Ovary (tissue), 3 donors: ENCODE results near the gene CD9.

Source experiments
- CTCF ChIP-seq, 3 donors: fragments of 450-650 bp in 2 of 3; fragments of 200-600 bp in 1 of 3; IDR thresholded peaks; one replicate each; pipeline versions ENCODE4 v1.5.1 to v1.8.0; 2016 to 2022; ENCODE audit warnings: antibody characterized with exemption in 3 of 3, mild to moderate bottlenecking in 1 of 3
- EP300 ChIP-seq: sonication (generic); formaldehyde crosslinking; IDR thresholded peaks from one replicate; pipeline ENCODE4 v1.6.1; 2017; ENCODE audit warnings: antibody characterized with exemption
- POLR2A ChIP-seq: fragments of 450-650 bp; IDR thresholded peaks from one replicate; pipeline ENCODE4 v1.6.1; 2017; ENCODE audit warnings: antibody characterized with exemption, mild to moderate bottlenecking, moderate library complexity
- donor health status: DM: no; HTN: no; CAD: no.

DNA sequence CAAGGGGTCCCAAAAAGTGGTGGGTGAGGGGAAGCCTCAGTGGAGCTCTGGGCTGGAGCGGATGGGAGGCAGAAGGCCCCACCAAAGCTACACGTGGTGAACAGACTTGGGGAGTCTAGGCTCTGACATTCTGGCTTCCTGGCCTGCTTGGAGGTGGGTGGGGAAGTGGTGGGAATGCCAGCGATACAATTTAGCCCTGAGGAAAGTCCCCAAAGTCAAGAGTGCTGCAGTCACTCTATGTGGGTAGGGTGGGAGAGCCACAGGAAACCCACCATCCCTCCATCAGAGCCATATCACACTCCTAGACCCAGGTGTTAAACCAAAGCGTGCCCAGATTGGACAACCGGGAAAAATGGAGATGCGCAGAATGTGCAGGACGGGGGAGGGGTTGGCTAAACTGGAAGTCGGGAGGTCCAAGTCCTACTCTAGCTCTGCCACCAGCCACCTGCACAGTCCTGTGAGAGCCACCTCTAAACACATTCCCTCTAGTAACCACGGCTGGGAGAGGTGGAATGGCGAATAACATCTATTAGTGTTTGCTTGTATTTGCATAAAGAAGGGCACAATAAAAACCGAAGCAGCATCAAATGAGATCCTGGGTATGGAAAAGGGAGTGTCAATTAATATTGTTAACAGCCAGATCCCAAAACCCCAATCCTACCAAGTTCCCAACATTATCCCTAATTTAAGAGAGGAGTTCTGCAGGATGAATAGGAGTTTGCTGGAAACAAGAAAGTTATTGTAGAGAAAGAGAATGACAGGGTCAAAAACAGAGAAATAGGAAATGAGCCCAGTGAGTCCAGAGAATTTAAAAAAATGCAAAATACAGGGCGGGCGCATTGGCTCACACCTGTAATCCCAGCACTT, 14.0 kb upstream of the CD9 start:
- TF ChIP-seq POLR2A (no peak), CTCF (IDR thresholded peaks at IDR 0.05) (no peak), EP300 (no peak)
